ENCODE measurements around the gene MINDY4. TPM values are rescaled to one million over a fixed set of nuclear protein-coding genes. Genes with fewer than 3 reads are reported as not detected.

The MINDY4 gene
- total RNA-seq, 1 donor from 2014 or later: 20.1 TPM

DNA sequence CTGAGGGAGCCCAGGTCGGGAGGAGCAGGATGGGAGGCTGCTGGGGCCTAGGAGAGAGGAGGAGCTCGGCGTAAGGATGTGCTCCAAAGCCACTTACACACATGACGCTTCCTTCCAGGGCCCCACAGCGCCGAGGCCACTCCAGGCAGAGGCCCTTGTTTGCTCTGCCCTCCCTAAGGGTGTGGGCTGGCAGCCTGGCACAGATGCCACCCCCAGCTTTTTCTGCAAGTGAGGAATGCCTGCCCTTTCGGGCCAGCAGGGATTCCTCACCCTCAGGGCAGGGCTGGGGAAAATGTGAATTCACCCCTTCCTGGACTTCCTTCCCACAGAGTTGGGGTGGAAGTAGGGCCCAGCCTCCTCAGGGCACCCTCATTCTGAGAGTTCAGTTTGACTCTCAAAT lies 134.8 kb downstream of the MINDY4 start:
- no peak overlapping the region for H3K4me3 ChIP-seq
- ATAC-seq (peak; percentile 82), DNase-seq (peak; percentile 92)
- H3K4me1 ChIP-seq: peaks cover 57% of the 10 kb centered on the region
- no peaks in the 10 kb centered on the region for H3K36me3 ChIP-seq
- H3K9me3 ChIP-seq: no peaks in the 10 kb centered on the region
- peak overlapping the region; percentile 58 for H3K27ac ChIP-seq
- intact Hi-C loops (cut with DNase I): no loop called here
- H3K27me3 ChIP-seq: no peaks in the 10 kb centered on the region
- TF ChIP-seq, protein P1, sequence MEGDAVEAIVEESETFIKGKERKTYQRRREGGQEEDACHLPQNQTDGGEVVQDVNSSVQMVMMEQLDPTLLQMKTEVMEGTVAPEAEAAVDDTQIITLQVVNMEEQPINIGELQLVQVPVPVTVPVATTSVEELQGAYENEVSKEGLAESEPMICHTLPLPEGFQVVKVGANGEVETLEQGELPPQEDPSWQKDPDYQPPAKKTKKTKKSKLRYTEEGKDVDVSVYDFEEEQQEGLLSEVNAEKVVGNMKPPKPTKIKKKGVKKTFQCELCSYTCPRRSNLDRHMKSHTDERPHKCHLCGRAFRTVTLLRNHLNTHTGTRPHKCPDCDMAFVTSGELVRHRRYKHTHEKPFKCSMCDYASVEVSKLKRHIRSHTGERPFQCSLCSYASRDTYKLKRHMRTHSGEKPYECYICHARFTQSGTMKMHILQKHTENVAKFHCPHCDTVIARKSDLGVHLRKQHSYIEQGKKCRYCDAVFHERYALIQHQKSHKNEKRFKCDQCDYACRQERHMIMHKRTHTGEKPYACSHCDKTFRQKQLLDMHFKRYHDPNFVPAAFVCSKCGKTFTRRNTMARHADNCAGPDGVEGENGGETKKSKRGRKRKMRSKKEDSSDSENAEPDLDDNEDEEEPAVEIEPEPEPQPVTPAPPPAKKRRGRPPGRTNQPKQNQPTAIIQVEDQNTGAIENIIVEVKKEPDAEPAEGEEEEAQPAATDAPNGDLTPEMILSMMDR (IDR thresholded peaks at IDR 0.05): no peak

DNA sequence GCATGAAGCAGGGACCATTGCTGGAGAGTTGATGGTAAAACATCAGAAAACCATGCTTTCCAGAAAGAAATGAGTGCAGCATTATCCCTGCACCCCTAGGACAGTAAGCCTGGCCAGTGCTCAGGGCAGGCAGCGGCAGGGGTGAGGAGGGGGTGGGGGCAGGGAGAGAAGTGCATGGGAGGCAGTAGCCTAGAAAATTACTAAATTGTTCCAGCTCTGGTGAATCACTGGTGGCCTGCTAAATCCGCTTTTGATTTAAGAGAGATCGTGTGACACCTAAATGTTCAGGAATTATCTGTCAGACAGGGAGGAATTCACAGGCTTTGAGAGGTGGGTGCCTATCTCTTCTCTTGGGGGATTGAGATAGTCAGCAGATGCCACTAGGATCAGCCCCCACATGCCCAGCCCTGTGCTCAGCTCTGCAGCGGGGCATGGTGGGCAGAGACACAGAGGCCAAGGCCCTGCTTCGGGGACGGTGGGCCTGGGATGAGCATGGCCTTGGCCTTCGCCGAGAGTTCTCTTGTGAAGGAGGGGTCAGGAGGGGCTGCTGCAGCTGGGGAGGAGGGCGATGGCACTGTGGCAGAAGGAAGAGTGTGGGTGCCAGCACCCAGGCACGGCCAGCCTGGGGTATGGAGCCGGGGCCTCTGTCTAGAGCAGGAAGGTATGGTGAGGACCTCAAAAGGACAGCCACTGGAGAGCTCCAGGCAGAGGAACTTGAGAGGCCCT lies 135.5 kb downstream of the MINDY4 start:
- DNase-seq (no peak), ATAC-seq (no peak)
- no peak overlapping the region for H3K4me3 ChIP-seq
- peaks cover 62% of the 10 kb centered on the region for H3K4me1 ChIP-seq
- no peaks in the 10 kb centered on the region for H3K27me3 ChIP-seq
- TF ChIP-seq, protein P1 (IDR thresholded peaks at IDR 0.05): no peak
- intact Hi-C loops (cut with DNase I): no loop called here
- no peaks in the 10 kb centered on the region for H3K36me3 ChIP-seq
- H3K27ac ChIP-seq: peak overlapping the region; percentile 58
- H3K9me3 ChIP-seq: no peaks in the 10 kb centered on the region

DNA sequence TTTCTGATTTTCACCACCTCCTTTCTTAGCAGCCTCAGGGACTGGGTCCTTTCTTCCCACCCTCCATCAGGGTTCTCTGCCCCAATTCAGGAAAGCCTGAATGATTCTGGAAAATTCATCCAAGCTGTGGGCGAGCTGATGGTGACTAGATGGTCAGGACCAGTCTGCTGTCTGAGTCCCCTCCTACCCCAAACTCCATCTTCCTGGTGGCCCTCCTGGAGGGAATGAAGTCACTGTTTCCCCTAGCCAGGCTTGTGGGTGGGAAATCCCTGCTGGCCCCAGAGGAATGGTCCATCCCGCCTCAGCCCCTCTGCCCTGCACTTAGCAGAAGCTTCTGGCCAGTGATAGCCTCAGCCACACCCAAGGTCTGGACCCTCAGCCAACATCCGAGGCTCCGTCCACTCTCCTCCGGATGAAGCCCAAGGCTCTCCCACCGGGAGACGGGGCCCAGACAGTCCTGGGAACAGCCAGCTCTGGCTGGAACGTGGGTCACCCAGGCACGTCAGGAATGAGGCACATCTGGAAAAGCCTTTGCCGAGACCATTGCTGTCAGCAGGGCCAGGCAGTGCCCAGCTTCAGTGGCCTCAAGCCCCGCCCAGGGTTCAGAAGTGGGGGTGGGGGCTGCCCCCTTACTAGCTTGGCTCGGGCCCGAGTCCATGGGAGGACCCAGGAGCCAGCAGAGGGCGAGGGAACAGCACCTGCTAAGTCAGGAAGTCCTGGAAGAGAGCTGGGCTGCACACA lies 136.5 kb downstream of the MINDY4 start:
- ATAC-seq (peak; percentile 1), DNase-seq (no peak)
- Histone ChIP-seq H3K36me3 (no peaks in the 10 kb centered on the region), H3K27ac (peak overlapping the region; percentile 58), H3K4me1 (peaks cover 62% of the 10 kb centered on the region), H3K4me3 (no peak overlapping the region), H3K27me3 (no peaks in the 10 kb centered on the region), H3K9me3 (no peaks in the 10 kb centered on the region)
- intact Hi-C loops (cut with DNase I): no loop called here
- TF ChIP-seq, protein P1 (IDR thresholded peaks at IDR 0.05): no peak

DNA sequence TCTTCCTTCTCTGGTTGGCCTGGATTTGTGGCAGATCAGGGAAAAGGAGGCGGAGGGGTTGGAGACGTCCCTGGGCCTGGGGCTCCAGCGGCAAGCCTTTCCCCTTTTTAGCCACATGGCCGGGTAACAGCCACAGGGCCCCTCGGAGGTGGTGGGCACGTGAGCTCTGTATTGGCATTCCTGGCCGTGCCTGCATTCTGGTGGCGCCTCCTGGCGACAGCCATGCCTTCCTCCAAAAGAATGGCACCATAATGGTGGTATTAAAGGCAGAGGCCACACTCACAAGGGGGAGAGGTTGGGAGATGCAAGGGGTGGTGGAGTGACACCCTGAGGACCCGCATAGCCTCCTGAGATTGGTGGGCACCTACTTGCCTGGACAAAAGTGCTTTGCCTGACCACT lies 137.5 kb downstream of the MINDY4 start:
- H3K4me3 ChIP-seq: no peak overlapping the region
- DNase-seq (no peak), ATAC-seq (no peak)
- peak overlapping the region; percentile 32 for H3K27ac ChIP-seq
- H3K27me3 ChIP-seq: no peaks in the 10 kb centered on the region
- intact Hi-C loops (cut with DNase I): no loop called here
- peaks cover 62% of the 10 kb centered on the region for H3K4me1 ChIP-seq
- TF ChIP-seq, protein P1 (IDR thresholded peaks at IDR 0.05): no peak
- no peaks in the 10 kb centered on the region for H3K9me3 ChIP-seq
- no peaks in the 10 kb centered on the region for H3K36me3 ChIP-seq

DNA sequence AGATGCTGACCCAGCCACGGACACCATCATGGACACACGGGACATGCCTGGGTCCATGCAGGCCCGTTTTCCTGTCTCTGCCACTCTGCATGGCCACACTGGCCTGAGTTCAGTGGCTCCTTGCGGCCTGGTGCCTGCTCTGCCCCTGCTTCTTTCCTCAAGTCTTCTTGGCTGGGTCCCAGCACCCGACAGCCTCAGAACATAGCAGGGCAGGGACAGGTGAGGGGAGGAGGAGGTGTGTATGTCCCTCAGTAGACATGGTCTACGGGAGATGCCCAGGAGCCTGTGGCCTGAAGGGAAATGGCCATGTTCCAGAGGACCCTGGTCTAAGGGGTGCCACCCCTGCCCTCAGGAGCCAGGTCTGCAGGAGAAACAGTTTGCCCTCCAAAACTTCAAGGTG lies 138.2 kb downstream of the MINDY4 start:
- TF ChIP-seq, protein P1 (IDR thresholded peaks at IDR 0.05): no peak
- Histone ChIP-seq H3K36me3 (no peaks in the 10 kb centered on the region), H3K27me3 (no peaks in the 10 kb centered on the region), H3K4me1 (peaks cover 64% of the 10 kb centered on the region), H3K27ac (no peak overlapping the region), H3K9me3 (no peaks in the 10 kb centered on the region), H3K4me3 (no peak overlapping the region)
- ATAC-seq (peak; percentile 4), DNase-seq (peak; percentile 80)
- intact Hi-C loops (cut with DNase I): no loop called here

All from upper lobe of right lung (tissue), 1 donor.